ENCODE data around the gene RRBP1.
A peak's percentile ranks its signal among the peaks of the same experiment; 100 is the strongest.

The RRBP1 gene

DNA sequence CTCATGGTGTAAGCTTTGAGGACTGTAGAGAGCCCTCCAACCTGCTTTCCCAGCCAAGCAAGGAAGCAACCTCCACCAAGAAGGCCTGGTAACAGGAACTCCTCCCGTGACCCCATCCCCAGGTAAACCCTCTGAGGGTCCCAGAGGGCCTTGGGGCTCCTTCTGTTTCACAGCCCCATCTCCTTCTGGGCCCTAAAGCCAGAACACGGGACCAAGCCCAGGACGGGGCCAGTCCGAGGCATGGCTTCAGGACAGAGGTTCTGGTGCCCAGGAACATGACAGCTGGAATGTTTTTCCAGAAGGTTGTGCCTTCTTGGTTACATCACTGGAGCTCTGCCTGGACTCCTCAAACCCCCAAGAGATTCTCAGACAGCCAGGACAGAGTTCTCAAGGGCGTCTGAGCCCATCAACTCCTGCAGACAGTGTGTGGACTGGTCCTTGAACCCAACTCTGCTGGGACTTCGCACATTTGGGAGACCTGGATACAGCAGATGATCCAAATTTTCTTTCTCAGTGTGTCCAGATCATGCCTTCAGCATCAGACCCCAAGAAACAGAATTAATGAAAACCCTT lies 43.1 kb downstream of the RRBP1 start:
- in situ Hi-C loops (cut with HindIII; ENCODE audit: low sequenced_read_pairs) = no loop called here
- TF ChIP-seq, protein P1, sequence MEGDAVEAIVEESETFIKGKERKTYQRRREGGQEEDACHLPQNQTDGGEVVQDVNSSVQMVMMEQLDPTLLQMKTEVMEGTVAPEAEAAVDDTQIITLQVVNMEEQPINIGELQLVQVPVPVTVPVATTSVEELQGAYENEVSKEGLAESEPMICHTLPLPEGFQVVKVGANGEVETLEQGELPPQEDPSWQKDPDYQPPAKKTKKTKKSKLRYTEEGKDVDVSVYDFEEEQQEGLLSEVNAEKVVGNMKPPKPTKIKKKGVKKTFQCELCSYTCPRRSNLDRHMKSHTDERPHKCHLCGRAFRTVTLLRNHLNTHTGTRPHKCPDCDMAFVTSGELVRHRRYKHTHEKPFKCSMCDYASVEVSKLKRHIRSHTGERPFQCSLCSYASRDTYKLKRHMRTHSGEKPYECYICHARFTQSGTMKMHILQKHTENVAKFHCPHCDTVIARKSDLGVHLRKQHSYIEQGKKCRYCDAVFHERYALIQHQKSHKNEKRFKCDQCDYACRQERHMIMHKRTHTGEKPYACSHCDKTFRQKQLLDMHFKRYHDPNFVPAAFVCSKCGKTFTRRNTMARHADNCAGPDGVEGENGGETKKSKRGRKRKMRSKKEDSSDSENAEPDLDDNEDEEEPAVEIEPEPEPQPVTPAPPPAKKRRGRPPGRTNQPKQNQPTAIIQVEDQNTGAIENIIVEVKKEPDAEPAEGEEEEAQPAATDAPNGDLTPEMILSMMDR (IDR thresholded peaks at IDR 0.05; ENCODE audit: low read depth, low read length, missing control alignments) = no peak
- DNase-seq (ENCODE audit: low read depth) = no peak
- H3K4me3 ChIP-seq (ENCODE audit: low read depth, low read length) = no peak overlapping the region

DNA sequence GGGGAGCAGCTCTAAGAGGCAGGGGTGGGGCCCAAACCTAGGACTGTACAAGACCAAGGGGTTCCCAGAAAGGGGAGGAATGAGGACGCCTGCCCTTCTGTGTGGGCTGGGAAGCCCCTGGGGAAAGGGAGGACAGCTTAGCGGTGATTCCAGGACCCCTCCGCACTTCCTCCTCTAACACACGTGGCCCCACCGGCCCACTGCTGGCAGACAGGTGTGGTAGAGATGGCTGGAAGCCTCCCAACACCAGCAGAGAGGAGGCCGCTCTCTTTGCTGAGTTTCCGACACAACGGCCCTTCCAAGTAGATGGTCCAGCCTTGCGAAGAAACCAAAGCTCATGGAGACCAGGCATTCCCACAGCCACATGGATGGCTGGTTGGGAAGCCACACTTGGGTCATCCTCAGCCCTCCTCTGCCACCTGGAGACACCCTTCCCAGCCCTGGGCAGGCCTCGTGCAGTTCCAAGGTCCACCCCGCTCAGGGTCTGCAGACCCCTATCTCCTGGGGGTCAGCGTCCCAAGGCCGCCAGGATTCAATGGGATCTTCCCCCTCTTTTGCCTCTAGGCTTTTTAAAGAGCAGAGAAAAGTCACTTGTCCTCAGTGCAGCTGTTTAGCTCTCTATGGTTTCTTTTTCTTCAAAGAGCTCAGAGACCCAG lies 43.9 kb downstream of the RRBP1 start:
- in situ Hi-C loops (cut with HindIII; ENCODE audit: low sequenced_read_pairs) = no loop called here
- H3K4me3 ChIP-seq (ENCODE audit: low read depth, low read length) = no peak overlapping the region
- DNase-seq (ENCODE audit: low read depth) = no peak
- TF ChIP-seq, protein P1 (IDR thresholded peaks at IDR 0.05; ENCODE audit: low read depth, low read length, missing control alignments) = no peak

DNA sequence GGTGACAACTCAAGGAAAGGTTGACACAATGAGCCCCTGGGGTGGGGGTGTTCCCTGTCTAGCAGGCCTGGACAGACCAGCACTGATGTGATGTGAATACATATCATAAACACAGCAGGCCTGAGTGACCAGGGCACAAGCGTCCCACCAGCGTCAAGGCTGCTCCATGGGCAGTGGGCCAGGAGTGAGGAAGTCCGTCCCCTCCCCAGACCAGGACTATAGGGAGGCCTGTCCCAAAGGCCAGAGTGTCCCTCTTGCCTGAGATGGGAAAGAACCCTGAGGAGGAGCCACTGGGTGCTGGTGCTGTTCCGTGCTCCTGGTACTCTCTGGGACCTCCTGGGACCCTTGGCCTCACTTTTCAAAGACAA lies 44.6 kb downstream of the RRBP1 start:
- H3K4me3 ChIP-seq (ENCODE audit: low read depth, low read length) = no peak overlapping the region
- no peak for DNase-seq (ENCODE audit: low read depth)
- TF ChIP-seq, protein P1 (IDR thresholded peaks at IDR 0.05; ENCODE audit: low read depth, low read length, missing control alignments) = no peak
- in situ Hi-C loops (cut with HindIII; ENCODE audit: low sequenced_read_pairs) = no loop called here

DNA sequence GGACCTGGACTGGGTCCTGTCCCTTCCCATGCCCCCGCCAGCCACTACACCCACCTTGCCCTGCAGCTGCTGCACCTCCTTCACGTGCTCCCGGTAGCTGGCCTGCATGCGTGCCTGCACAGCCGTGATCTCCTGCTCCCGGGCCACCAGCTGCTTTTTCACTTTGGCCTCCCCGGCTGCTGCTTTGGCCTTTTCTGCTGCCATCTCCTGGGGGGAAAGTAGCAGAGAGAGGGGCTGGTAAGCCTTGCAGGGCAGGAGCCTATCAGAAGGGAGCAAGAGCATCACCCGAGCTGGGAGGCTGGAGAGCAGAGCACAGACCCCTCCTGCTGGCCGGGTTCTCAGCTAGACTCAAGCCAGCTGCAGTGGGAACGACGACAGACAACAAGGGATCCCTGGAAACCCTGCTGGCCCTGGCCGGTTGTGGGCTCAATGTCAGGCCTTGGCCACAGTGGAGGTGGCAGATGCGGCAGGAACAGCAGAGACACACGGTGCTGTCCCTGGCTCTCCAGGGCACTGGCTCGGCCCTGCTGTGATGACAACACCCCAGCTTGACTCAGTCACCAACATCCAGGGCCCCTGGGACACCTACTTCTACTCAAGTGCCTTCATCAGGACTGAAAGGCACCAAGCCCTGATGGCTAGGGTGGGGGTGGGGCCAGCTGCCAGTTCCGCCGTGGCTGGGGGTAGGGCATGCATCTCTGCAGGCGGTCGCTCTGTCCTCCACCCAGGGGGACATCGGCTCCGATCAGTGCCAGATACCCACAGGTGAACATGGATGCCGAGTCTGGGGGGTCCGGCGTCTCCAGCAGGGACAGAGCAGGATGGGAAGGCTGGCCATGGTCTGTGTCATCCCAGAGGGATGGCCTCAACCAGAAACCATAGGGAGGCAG lies 45.3 kb downstream of the RRBP1 start:
- in situ Hi-C loops (cut with HindIII; ENCODE audit: low sequenced_read_pairs) = no loop called here
- TF ChIP-seq, protein P1 (IDR thresholded peaks at IDR 0.05; ENCODE audit: low read depth, low read length, missing control alignments) = peak; percentile 24
- H3K4me3 ChIP-seq (ENCODE audit: low read depth, low read length) = no peak overlapping the region
- DNase-seq (ENCODE audit: low read depth) = no peak

DNA sequence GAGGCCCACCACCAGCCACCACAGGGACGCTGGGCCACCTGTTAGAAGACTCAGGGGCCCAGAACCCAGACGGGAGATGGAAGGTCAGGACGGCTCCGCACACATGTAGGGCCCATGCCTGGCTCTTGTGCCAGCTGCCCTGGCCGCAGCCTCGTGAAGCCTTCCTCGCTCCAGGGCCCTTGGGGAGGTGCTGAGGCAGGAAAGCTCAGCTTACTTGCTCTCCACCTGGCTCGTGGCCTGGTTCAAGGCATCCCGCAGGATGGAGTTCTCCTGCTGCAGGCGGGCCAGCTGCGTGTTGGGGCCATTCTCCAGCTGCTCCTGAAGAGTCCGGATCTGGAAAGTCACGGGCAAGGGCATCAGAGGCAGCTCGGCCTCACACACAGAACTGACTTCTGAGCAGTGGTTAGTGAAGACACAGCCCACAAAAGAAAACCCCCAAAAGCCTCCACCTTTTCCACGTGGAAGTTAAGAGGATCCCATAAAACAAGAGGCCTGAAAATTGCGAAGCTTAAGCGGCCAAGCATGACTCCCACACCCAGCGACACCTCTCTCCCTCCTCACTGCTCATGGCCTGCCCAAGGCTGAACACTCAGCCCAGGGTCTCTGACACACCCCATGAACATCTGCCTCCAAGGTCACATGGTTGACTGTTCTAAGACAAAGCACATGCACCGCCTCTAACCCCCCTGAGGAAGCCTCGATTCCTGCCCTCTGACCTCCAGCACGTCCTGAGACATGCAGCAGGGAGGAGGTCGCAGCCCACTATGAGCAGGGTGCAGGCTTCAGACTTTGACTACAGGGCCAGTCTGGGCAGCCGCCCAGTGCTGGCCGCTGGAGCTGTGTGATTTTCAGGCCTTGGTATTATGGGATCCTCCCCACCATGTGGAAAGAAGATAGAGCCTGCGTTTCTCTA lies 46.5 kb downstream of the RRBP1 start:
- in situ Hi-C loops (cut with HindIII; ENCODE audit: low sequenced_read_pairs) = no loop called here
- DNase-seq (ENCODE audit: low read depth) = no peak
- TF ChIP-seq, protein P1 (IDR thresholded peaks at IDR 0.05; ENCODE audit: low read depth, low read length, missing control alignments) = no peak
- no peak overlapping the region for H3K4me3 ChIP-seq (ENCODE audit: low read depth, low read length)
